ENCODE measurements around the gene DMRTC2.
A peak's percentile ranks its signal among the peaks of the same experiment; 100 is the strongest.

DMRTC2 gene

DNA sequence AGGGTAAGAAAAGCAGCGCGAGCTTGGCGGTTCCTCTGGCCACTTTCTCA lies at the start of gene DMRTC2:
TSS of gene DMRTC2 (plus strand) at position 42 of the 50 bp plus-strand sequence. CDS start 2,387 bp downstream, outside the sequence.
- no peak for DNase-seq (ENCODE audit: low read depth in 2 of 2)

DNA sequence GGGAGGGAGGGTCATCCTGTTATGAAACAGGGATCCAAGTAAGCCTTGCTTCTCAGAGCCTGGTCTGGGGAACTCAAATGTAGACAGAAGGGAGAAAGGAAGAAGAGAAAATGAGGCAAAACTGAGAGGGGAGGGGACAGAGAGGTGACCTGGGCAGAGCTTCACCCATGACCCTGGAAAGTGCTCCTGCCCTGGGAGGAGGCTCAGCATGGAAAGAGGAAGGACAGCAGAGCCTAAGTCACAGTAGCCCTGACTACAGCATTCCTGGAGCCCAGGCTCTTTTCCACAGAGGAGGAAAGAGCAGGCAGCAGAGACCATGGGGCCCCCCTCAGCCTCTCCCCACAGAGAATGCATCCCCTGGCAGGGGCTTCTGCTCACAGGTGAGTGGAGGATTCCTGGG lies 48.5 kb upstream of the DMRTC2 start, which contains the start of gene CEACAM3:
TSS of gene CEACAM3 (plus strand) at position 226 of the 400 bp plus-strand sequence. CDS start at position 317, 91 bp downstream.
- no peak for DNase-seq (ENCODE audit: low read depth in 2 of 2)

DNA sequence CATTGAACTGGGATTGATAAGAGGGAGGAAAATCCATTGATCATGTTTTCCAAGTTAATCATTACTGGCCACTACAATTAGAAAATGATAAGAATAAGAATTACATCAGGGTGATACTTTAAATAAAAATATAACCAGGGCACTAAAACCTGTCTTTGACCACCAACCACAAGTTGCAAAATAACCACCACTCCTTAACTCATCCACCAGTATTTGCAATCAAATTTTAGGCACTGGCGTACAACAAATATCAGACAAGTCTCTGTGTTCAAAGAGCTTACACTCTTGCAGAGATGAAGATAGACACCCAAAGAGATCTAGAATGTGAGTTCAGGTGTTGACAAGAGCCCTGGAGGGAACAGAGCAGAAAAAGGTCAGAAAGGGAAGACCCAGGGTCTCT lies 47.9 kb upstream of the DMRTC2 start:
- DNase-seq (ENCODE audit: low read depth in 2 of 2): no peak

DNA sequence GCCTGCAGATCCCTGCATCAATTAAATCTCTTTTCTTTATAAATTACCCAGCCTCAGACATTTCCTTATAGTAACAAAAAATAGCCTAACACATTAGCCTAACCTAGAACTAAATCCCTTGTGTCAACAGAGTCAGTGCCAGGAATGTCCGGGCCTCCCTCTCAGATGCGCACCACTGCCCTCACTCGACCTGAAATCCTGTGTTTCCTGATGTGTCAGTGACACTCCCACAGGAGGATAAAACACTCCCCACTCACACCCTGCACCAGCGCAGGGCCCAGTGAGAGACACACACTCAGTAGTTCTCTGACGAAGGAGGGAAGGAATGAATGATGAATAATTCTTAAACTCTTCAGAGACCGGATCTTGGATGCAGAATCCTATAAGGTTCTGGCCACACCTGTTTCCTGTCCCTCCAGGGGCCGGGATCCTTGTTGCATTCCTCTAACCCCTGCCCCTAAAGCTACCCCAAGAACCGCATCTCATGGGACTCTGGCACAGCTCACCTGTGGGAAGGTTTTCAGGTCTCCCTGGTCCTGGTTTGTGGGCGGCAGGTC lies 45.3 kb upstream of the DMRTC2 start:
- no peak for DNase-seq (ENCODE audit: low read depth in 2 of 2)

DNA sequence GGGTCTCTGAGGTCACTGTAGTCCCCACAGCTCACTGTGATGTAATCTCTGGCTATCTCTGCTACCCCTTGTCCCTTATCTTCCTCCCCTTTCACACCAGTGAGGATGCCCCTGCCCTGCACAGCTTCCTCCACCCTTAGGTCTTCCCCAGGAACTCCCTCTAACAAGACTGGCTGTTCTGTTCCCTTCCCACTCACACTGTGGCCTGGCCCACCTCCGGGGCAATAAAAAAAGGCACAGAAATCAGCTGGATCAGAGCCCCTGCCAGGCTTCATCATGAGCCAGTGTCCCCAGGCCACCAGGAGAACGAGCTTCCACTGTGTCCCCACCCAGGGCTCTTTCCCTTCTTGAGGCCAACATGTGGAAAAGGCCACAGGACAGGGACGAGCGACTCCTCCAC lies 43.8 kb upstream of the DMRTC2 start:
- no peak for DNase-seq (ENCODE audit: low read depth in 2 of 2)

DNA sequence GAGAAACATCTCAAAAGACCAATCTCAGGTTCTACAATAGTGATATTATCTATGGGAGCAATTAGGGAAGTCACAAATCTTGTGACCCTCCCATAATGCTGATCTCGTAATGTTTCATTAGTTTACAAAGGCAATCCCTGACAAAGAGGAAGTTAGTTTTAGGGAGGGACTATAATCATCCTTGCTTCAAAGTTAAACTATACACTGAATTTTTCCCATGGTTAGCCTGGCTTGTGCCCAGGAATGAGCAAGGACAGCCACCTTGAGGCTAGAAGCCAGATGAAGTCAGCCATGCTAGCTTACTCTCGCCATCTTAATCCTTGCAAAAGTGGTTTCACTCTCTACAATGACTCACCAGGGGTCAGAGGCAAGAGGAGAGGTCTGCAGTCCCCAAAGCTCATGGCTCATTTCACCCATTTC lies 43.0 kb upstream of the DMRTC2 start:
- no peak for DNase-seq (ENCODE audit: low read depth in 2 of 2)

DNA sequence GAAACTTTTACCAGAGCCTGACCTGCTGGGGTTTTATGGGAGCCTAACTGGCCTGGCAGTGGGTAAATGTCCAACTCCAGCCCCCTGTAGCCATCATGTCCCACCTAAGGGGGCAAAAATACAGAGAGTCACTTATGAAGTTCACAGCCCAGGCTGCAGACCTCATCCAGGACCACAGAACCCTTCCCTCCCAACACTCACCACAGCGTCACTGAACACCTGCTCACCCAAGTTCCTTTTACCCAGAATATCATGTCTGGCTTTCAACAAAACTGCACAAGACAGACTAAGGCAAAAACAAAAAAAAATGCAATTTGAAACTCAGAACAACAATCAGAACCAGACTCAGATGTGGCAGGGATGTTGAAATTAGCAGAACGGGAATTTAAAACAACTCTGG lies 42.1 kb upstream of the DMRTC2 start:
- DNase-seq (ENCODE audit: low read depth in 2 of 2): no peak

DNA sequence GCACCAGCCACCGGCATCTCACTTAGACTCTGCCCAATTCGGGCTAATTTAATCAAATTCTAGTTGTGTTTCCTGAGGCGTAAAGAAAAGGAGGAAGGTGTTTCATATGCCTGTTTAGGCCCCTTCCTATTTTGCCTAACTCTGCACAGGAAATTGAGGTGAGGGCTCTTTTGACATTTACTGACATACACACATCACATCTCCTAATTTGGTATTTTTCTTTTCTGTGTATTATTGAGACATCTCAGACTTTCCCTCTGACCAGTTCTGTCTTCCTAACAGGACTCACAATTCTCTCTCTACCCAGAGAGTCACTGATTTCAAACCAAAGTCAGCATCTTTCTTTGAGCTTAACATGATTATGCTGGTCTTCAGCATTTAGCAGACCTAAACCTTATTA lies 40.5 kb upstream of the DMRTC2 start:
- no peak for DNase-seq (ENCODE audit: low read depth in 2 of 2)

DNA sequence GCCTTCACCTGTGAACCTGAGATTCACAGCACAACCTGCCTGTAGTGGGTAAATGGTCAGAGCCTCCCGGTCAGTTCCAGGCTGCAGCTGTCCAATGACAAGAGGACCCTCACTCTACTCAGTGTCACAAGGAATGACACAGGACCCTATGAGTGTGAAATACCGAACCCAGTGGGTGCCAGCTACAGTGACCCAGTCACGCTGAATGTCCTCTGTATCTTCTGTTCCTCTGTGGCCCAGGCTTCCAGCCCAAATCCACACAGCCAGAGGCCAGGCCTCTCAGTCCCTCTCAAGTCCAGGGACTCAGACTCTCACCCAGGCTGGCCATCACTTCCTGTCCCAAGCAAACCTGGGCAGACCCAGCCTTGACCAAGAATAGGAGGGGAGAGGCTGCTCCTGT lies 37.7 kb upstream of the DMRTC2 start:
- no peak for DNase-seq (ENCODE audit: low read depth in 2 of 2)

DNA sequence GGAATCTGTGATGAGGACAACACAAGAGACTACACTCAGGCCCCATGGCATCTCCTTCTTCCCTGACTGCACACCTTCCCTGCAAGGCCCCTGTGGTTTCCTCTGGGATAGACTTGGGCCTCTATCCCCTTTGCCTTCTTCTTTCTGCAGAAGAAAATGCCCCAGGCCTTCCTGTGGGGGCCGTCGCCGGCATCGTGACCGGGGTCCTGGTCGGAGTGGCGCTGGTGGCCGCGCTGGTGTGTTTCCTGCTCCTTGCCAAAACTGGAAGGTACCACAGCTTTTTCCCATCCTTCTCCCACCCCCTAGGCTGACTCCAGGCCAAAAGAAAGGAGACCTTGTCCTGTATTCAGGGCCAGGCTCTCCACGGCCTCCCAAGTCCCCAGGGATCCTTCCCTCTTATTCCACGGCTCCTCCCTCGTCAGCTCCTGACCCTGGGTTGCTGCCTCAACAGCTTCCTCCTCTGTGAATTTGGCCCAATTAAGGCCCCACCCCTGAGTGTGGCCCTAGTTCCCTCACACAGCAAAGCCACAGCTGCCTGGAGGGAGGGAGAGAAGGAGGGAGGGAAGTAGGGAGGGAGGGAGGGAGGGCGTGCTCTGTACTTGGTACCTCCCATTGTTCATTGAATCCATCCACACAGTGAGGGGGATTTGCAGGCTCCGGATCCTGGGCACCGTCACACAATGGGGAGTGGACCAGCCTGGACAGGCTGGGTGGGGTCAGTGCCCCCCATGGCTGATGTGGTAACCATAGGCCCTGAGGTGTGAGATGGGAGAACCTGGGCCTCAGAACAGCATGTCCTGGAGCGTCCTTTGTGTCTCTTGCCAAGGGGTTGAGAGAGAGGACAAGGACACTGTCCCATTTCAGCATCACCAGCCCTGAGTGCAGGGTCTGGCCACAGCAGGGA lies 35.9 kb upstream of the DMRTC2 start:
- DNase-seq (ENCODE audit: low read depth in 2 of 2): no peak

DNA sequence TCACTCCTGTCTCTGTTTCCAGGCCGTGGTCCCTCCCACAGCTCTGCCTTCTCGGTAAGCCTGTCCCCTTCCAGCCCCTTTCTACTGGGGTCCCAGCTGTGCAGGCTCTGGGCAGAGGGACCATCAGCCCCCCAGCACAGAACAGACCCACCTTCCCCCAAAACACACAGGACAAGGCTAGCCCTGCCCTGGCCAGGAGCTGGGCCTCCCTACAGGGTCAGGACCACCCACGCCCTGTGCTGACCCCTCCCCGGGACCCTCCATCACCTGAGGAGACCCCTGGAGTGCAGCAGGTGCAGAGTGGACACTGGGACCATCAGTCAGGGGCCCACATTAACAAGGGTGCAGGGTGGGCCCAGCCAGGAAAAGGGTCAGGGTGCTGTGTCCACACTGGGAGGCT lies 34.5 kb upstream of the DMRTC2 start:
- DNase-seq (ENCODE audit: low read depth in 2 of 2): no peak

DNA sequence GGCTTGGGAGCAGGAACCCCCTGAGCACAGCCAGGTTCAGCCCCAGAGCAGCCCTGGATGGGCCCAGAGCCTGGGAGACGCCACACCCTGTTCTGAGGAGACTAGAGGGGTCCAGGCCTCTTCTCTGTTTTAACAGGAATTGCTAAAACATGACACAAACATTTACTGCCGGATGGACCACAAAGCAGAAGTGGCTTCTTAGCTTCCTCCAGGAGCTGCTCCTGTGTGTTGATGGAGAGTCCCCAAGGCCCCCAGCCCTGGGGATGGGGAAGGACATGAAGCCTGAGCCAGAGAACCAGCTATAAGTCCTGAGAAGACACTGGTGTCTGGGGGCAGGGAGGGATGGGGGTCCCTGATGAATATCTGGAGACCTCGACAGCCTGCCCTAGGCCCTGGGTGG lies 33.8 kb upstream of the DMRTC2 start:
- no peak for DNase-seq (ENCODE audit: low read depth in 2 of 2)

DNA sequence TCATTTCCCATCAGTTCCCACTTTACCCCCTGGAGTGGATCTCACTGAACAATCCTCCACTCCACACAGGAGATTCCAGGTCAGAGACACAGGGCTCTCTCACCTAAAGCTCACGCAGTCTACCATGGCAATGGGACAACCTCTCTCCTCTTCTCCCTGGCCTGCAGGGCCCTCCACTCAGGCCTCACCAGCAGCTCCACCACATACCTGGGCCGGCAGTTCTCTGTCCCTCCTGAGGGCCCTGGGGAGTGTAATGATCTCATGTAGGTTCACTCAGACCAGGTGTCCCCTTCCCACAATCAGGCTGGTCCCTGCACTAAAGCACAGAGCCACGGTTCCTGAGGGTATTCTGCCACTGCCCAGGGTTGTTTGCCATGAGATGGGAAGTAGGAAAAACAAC lies 32.9 kb upstream of the DMRTC2 start:
- no peak for DNase-seq (ENCODE audit: low read depth in 2 of 2)

DNA sequence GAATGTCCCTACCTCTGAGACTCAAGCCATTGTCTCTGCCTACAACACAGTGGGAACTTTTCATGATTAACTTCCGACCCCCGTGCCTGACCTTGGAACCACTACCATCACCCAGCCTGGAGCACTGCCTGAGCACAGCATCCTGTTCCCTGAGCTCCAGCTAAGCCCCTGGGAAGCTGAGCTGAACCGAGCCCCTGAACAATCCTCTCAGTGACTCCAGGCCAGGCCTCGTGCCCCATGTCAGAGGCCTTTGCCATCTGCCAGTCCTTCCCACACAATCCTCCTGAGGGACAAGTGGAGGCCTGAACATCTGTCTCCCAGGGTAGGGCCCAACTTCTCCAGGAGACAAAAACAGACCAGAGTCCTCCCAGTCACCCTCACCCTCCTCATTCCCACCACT lies 30.9 kb upstream of the DMRTC2 start:
- DNase-seq (ENCODE audit: low read depth in 2 of 2): no peak

DNA sequence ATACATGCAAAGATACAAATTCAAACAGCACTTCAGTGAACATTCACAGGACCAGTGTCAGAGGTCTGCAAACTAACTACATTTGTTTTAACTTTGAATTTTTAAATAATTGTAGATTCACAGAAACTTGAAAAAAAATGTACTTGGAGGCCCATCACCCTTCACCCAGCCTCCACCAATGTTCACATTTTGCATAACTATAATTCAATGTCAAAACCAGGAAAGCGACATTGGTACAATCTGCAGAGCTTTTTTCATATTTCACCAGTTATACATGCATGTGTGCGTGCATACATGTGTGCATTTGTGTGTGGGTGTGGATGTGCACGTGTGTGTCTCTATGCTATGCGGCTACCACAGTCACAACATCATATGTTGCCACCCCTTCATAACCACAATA lies 29.5 kb upstream of the DMRTC2 start:
- DNase-seq (ENCODE audit: low read depth in 2 of 2): no peak

DNA sequence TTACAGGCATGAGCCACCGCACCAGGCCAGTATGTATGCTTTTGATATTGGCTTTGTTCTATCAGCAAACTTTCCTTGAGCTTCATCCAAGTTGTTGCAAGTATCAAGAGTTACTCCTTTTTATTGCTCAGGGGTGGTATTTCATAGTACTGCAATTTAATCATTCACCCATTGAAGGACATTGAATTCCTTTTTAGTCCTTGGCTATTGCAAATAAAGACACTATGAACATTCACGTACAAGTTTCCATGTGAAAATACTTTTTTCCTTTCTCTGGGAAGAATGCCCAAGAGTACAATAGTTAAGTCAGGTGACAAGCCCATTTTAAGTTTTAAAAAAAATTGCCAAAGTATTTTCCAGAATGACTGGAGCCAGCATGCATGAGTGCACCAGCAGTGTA lies 28.1 kb upstream of the DMRTC2 start:
- no peak for DNase-seq (ENCODE audit: low read depth in 2 of 2)

DNA sequence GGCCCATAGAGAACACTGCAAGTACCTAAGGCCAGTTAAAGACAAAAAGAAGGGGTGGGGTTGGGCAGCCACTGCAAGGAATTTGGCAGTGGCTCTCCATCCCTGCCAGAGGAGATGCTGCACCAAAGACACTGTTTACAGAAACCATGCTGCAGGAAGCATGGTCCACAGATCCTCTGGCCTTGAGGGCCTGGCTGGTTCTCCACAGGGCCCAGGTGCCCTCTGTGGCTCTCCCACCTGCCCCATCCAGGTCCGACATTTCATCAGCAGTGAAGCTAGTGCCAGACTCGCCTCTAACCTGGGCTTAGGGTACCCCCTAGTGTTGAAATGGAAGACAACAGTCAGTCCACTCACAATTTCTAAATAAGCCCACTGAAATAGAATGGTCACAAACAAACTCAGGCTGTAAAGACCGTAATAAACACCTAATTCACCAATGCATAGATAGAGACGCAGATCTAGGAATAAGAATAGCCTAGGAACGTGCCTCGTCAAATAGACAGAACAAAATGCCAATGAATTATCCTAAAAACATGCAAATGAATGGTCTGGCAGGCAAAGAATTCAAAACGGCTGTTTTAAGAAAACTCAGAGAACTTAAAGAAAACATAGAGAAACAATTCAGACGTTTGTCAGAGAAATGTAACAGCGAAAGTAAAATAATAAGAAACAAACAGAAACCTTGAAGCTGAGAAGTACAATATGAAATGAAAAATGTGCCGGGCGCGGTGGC lies 23.7 kb upstream of the DMRTC2 start:
- DNase-seq (ENCODE audit: low read depth in 2 of 2): peak in 1 of 2 donors; percentile 46

DNA sequence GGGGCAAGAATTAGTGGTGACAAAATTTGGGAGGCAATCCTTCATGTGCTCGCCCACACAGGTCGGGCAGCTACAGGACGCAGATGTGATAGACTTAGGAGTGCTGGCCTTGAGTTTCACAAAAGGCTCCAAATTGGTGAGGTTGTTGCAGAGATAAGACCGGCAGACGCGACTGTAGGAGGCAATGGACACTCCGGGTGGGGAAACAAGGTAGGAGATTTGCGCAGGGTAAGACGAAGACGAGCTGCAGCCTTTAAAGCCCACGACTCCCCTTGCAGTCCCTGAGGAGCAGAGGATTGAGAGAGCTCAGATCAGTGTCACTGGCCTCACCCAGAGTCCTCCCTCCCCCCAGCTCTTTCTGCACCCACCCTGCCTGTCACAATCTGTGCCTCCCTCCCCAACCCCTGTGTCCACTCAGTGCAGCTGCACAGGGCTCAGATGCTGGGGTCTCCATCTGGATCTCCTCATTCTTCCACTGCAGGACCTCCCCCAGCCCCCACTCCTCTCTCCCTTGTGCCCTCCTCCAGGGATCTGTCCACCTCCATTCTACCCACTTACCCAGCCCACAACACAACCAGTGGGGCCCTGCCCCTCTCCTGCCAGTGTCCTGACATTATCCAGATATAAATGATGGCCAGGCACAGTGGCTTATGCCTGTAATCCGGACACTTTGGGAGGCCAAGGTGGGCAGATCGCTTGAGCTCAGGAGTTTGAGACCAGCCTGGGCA lies 6.7 kb upstream of the DMRTC2 start:
- DNase-seq (ENCODE audit: low read depth in 2 of 2): no peak

DNA sequence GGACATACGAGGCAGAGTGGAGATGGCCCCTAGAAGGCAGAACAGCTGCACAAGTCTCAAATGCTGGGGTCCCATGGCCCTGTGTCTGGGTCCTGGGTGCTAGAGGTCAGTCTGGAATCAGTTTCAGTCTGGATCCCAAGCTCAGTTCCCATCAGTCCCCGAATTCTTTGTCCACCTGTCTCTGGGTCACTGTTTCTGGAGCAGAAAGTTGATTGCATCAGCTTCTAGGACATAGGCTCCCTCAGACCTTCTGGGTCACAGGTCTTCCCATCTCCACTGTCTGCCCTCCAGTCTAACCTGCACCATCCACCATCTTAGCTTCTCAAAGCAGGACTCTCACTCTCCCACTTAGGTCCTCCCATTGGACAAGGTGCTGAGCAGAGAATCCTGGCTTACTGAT lies 5.6 kb upstream of the DMRTC2 start:
- DNase-seq (ENCODE audit: low read depth in 2 of 2): no peak

DNA sequence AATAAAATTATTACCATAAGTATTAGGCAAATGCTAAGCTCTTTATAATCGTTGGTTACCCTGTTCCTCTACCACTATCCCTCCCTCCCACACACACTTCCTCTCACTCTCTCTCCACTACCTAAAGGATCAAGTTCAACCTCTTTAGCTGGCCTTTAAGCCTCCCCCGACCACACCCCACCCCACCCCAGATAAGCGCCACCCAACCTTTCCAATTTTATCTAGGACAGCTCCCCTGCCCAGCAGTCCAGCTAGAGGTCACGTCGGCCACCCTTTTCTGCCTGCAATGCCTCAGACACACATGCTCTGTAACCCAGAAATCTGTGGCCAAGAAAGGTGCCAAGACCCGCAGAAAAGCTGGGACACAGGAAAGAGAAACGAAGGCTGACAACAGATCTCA lies 1.5 kb upstream of the DMRTC2 start:
- no peak for DNase-seq (ENCODE audit: low read depth in 2 of 2)

DNA sequence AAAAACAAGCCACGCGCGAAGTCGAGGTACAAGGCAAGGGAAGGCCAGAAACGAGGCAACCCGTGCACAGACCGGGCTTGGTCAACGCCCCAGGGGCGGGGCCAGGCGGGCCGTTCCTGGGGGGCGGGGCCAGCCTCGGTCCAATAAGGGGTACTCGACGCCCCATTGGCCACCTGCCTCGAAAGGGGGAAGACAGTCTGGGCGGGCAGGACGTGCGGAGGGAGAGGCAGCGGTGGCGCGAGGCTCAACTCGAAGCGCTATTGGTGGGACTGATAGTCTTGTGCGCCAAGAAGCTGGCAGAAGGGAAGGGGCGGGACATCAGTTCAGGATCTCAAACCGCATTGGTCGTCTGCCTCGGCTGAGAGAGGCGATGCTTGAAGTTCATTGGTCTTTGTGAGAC lies 241 bp upstream of the DMRTC2 start, which contains the start of gene LYPD4:
TSS of gene LYPD4 (minus strand) at position 83 of the 400 bp plus-strand sequence. CDS start 5,398 bp downstream, outside the sequence.
- DNase-seq (ENCODE audit: low read depth in 2 of 2): no peak

DNA sequence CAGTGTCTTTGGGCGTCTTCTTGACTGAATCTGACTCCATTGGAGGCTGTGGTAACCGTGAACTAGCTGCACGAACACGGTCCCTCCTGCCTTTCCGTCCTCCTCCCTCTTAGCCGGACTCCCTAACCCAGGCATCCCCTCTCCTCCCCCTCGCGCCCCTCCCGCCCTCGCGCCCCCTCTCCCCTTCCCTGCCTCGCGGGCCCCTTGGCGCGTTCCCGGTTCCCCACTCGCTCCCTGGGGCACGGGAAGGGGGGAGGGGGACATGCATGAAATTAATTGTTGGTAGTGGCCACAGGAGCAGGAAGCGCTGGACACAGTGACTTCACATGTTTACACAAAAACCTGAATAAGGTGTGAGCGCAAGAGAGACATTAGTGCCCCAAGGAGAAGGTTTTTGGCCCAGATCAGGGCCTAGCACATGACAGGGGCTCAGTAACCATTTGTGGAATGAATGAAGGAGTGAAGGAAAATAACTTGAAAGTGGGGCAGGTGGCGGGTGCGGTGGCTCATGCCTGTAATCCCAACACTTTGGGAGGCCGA lies 279 bp downstream of the DMRTC2 start:
- no peak for DNase-seq (ENCODE audit: low read depth in 2 of 2)
